HG02970 (cell line): ENCODE measurements around the gene KRT1.

Experiments
- ATAC-seq: cut with Tn5 transposase; IDR thresholded peaks from one replicate; pipeline ENCODE4 v1.9.1; 2021; ENCODE audit warnings: mild to moderate bottlenecking, moderate library complexity, moderate number of reproducible peaks; ENCODE audit not compliant: unreplicated experiment, low FRiP score

The KRT1 gene

DNA sequence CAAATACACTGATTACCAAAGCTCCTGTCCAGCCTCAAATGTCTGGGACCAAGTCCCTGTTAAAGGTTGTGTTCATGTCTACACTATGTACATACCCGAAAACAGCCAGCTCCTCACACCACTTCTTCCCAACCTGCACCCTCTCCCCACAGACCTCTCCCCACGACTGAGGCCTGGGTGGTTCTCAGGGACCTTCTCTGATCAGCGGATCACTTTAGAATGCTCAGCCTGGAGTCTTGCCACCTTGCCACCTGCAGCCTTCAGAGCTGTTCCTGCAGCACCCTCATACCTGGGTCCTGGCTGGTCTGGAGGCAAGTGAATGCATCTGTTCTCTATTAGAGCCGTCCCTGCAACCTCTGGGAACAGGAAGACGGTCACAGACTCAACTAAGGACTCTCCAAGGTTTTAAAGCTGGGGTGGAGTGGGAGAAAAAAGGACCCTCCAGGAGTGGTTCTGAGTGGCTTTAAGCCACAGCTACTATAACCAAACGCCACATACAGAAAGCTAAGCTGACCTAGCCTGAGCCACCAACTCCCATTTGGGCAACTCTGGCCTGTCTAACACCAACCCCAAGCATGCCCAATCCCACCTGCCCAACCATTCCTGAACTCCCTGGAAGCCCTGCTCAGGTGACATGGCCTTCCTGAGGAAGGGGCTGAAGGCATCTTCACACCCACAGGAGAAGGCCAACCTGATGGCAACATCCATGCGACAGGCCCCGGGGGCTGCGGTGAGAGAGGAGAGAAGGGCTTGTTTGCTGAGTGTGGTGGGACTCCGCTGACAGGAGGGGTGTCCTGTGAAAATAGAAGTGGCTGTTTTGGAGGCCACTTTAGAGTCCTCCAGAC is 36.8 kb downstream of the KRT1 start:
- no peak for ATAC-seq

DNA sequence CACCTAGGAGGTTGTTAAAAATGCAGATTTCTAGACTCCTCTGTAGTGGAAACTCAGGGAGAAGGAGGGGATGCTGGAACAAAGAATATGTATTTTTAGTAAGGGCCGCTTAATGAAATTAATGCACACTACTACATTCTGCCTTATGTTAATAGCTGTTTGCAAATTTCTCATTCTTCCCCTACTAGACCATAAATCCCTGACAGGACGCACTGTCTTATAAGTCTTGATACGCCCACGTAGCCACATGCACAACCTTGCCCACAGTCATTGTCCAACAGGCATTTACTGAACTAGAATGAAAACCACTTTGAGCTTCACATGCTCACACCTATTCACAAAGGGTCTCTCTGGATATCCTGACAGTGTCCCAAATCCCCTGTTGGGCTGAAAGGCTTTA is 38.7 kb downstream of the KRT1 start:
- no peak for ATAC-seq

GRCh38 chr12:52637299-52637698 is 42.9 kb downstream of the KRT1 start:
- no peak for ATAC-seq

DNA sequence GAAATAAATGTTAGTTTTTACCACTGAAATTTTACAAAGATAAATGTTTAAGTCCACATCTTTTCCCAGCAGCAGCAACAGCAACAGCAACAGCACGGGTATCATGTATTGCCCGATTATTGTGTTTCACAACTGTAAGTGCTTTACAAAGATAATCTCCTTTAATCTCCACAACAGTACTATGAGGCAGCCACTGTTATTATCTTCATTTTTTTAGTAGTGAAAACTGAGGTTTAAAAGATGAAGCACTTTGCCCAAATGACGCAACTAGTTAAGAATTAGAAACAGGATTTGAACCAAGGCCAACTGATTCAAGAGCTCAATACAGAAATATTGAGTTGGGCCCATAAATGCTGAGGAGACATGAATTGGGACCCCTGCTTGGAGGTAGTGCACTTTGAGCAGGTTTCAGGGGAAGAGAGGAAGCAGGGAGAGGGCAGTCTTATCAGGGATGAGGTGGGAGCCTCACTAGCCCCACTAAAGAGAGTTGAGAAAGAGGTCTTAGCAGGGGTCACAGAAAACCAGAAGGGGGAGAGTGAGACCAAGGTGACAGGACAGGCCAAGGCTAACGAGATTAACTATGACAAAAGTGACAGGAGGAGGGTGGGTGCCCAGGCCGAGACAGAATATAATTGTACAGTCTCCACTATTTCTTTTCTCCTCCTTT is 43.5 kb downstream of the KRT1 start:
- ATAC-seq, result no peak

DNA sequence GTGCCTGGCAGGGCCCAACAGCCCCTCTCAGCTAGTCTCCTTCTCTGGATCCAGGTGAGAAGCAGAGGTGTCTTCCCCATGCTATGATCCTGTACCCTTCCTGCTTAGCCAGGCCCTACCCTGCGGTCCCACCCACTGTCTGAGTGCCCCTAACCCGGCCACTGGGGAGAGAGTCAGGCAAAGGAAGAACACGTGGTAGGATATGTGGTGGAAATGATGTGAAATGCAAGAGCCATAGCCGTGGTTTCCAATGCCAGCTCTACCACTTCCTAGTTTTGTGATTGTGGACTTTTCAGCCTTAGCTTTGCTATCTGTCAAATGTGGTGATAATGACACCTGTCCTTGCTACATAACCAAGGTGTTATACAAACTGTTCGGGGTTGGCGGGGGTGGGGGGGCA is 44.0 kb downstream of the KRT1 start:
- ATAC-seq, result no peak

DNA sequence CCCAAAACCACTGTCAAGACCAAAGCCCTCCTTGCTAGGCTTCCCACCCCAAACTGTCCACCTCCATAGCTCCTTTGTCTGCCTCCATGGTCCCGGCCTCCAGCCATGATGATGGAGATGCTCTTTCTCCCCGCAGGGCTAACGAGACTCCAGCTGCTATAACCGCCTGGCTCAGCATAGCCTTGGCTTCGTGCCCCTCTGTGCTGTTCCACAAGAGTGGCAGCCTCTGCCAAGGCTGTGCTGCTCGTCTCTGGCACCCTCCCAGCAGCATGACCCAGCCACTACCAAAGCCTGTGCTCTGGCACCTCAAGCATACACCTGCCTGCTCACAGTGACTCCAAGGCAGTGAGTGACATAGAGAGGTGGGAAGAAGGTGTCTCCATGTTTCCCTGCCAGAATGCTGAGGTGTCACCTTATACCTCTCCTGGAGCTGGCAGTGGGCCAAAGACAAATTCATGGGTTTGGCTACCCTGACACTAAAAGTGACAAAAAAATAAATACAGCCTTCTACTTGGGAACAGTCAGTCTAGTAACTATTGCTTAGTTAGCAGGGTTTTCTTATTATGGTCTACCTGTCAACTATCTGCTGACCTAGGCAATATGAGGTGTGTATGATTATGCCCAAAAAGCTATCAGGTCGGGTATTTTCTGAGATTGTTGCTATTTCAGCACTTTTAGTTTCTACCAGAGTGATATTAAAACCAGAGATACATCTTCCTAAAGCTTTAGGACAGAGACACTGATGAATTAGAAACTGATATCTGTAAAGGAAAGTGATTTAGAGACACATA is 45.7 kb downstream of the KRT1 start:
- ATAC-seq, result no peak

DNA sequence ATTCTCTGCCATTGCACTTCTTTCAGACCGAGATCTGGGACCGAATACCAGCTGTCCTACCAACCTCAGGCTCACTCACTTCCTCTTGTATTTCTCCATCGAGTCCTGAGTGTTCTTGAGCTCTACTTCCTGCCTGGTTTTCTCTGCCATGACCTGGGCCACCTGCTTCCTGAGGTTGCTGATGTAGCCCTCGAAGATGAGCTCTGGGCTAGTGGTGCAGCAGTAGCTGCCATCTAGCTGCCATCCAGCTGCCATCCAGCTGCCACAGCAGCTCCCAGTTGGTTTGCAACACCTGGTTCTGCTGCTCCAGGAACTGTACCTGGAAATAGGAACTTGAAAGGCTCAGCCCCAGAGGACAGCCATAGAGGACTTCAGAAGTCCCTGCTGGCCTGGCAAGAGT is 46.8 kb downstream of the KRT1 start:
- no peak for ATAC-seq

DNA sequence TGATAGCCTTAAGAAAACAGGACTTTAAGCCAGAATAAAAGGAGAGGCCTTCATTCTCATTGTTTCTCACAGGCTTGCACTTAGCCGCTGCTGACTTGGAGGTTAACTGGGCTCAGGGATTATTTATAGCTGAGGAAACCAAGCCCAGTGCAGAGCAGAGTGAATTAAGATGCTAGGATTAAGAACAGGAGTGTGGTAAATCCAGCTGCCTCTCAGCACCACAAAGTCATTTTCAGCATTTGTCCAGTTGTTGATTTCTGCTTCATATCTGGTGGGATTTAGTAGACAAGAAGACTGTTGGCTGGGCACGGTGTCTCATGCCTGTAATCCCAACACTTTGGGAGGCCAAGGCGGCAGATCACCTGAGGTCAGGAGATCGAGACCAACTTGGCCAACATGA is 47.6 kb downstream of the KRT1 start:
- no peak for ATAC-seq

DNA sequence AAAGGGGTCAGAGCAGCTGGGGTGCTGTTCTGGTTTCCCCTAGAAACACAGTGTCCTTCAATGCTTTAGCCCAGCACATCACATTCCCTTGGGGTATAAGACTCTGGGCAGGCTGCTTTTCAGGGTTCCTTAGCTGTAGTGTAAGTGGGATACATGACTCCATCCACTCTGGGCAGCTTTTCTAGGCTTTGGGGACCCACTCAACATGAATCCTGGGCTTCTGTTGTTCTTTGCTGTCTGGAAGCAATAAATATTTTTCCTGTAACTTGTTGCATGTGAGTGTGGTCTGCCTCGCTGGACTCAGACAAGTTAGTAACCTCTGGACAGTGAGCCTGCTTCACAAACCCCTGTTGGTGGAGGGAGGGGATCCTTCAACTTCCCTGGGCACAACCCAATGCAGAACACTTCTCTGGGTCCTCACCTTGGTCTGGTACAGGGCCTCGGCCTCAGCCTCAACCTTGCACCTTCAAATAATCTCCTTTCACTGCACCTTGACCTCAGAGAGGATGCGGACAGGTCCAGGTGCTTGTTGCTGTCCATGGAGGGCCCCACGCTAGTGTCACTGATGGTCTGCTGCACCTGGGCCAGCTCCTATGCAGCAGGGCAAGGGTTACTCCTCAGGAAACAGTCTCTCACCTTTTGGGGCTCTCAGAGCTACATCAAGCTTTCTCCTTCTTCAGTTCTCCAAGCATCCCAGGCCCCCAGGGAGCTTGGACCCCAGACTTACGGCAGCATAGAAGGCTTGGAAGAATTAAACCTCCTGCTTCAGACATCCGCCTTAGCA is 48.3 kb downstream of the KRT1 start:
- ATAC-seq, result no peak

DNA sequence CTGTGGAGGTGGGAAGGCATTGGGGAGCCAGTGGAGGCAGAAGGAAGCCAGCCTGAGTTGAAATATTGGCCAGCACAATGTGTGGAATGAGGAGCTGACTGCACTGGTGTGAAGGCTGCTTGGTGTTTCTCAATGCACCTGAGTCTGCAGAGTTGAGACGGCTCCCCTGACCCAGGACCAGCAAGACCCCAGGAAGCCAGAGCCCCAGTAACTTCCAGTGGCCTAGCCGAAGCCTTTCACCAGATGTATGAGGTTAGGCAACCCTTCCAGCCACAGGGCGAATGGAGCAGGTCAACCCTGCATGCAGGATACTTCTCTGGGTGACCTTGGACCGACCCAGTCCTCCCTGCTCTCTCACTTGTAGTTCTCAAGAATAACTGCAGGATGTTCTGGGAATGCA is 48.9 kb downstream of the KRT1 start:
- no peak for ATAC-seq

GRCh38 chr12:52630599-52631200 is 49.5 kb downstream of the KRT1 start:
- no peak for ATAC-seq

- ATAC-seq, result no peak
These were observed 50.2 kb downstream of the KRT1 start for GRCh38 chr12:52630008-52630500.

DNA sequence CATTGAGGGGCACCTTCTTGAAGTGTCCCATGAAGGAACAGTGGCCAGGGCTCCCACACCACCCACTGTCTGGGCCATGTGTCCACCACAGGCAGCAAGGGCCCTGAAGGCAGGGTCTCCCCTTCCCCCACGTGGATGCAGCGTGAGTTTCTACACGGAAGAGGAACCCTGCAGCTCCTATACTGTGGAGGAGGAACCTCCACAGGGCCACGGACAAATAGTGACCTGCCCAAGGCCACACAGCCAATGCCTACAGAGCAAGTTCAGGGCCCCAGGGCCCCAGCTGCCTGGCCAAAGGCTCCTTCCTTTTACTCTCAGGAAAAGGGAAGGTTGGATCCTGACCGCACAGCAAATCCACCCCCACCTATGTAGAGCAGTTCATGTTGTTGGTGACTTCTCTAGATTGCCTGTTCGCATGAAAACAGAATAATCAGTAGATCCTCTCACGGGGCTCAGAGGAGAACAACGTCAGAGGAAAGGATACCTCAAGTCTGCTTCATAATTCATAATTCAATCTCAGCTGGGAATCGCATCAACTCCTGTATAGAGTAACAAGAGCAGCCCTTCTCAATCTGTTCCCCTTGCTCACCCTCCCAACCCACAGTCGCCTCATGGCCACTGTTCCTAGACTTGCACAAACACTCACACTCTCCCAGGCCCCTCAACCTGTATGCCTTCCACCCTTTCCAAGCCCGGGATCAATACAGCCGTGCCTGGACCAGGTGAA is 50.8 kb downstream of the KRT1 start:
- no peak for ATAC-seq

DNA sequence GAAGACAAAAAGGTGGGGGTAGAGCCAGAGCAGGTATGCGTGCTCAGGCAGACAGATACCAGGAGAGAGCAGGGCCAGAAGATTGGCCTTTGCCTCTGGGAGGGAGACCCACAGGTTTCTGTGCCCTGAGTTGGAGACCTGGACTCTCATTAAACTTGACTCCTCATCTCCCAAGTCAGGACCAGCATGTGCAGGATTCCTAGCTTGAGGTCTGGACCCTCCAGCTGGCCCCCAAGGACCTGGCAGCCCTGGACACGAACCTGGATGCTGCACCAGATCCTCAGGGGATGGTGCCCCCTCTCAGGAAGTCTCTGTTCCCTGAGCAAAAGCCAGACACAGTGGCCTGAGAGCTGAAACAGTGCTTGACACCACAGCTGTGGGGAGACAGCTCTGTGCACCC is 51.4 kb downstream of the KRT1 start:
- ATAC-seq, result no peak

- ATAC-seq, result no peak
These were observed 52.1 kb downstream of the KRT1 start for GRCh38 chr12:52628111-52628507.

DNA sequence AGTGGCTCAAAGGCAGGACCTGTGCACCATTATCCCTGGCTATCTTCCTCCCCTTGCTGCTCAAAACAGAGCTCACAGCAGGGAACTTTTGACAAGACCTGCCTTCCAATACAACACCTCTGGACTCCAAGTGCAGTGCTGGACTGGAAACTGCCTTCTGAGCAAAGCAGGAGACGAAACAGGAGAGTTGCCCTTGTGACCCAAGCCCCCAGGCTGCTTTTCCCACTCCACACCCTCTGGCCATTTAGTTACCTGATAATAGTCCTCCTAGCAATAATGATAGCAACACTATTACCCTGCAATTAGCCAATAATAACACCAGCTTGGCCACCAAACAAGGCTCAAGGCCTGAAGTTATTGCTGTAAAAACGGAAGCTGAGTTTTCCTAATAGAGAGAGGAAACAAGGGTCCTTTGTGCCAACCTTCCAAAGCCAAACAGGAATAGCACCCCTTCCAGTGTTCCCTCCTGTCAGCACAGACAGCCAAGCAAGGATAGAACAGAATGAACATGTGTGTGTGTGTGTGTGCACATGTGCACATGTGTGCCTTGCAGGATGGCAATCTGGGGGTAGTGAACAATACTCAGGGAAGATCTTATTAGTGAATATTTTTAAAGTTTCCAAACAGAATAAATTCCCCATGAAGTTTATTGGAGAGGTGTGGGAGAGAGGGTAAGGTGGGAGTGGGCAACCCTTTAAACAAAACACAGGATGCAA is 52.7 kb downstream of the KRT1 start:
- no peak for ATAC-seq
